Head of caudate nucleus (tissue), 42 donors: ENCODE measurements around the gene ANKH.

ENCODE experiments used
- DNase-seq, 42 donors: peaks; one replicate each; pipeline versions ENCODE4 v3.0.0 to v3.0.0-alpha.2; 2020 to 2021; ENCODE audit warnings: mixed read lengths in 7 of 42
- intact Hi-C: fragments of 100-400 bp; cut with DNase I; formaldehyde crosslinking; loops from one replicate; pipeline ENCODE4 v1.15.0; 2022

The ANKH gene

GRCh38 chr5:14668181-14668591, 203.4 kb downstream of the ANKH start:
- intact Hi-C loops: loop anchor here (10.0 kb wide), 1 partner anchor 523 kb away; the partner anchor contains the start of gene TRIO
- DNase-seq: no peak

DNA sequence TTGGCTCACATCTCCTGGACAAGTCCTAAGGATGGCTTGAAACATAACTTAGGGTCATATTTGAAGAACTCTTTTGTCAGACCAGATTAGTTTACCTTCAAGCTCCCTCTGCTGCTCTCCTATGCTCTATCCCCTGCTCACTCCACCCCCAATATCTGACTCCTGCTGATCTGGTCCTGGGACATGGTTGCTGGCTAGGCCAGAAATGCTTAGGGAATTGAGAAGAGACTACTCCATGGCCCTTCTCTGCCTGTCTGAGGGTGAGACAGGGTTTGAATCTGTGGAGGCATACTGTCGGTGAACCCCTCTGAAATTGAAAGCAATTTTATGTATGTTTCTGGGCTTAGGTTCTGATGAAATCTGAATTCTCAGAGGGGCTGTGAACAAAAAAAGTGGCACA, 203.8 kb downstream of the ANKH start:
- intact Hi-C loops: loop anchor here (10.0 kb wide), 1 partner anchor 523 kb away; the partner anchor contains the start of gene TRIO
- no peak for DNase-seq

- intact Hi-C loops: loop anchor here (10.0 kb wide), 1 partner anchor 522 kb away; the partner anchor contains the start of gene TRIO
- no peak for DNase-seq
Measured at GRCh38 chr5:14667290-14667689, 204.3 kb downstream of the ANKH start.

DNA sequence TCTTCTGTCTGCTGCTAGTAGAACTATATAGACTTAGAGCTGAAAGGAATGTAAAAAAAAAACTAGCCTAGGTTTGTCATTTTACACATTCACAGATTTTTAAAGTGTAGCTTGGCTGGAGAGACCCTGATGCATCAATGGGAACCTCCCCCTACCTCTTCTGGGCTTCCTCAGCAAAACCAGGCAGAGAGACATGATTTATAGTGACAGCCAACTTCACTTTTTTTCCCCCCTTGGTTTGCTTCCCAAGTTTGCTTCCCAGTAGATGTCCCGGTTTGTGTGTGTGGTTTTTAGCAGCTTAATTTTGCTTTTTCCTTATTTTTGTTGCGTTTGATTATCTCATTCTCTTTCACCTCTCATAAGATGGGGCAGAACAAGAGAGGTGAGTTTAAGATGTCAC, 205.2 kb downstream of the ANKH start:
- intact Hi-C loops: loop anchor here (10.0 kb wide), 1 partner anchor 522 kb away; the partner anchor contains the start of gene TRIO
- no peak for DNase-seq

GRCh38 chr5:14665949-14666348, 205.6 kb downstream of the ANKH start:
- no peak for DNase-seq
- intact Hi-C loops: loop anchor here (10.0 kb wide), 1 partner anchor 521 kb away; the partner anchor contains the start of gene TRIO

DNA sequence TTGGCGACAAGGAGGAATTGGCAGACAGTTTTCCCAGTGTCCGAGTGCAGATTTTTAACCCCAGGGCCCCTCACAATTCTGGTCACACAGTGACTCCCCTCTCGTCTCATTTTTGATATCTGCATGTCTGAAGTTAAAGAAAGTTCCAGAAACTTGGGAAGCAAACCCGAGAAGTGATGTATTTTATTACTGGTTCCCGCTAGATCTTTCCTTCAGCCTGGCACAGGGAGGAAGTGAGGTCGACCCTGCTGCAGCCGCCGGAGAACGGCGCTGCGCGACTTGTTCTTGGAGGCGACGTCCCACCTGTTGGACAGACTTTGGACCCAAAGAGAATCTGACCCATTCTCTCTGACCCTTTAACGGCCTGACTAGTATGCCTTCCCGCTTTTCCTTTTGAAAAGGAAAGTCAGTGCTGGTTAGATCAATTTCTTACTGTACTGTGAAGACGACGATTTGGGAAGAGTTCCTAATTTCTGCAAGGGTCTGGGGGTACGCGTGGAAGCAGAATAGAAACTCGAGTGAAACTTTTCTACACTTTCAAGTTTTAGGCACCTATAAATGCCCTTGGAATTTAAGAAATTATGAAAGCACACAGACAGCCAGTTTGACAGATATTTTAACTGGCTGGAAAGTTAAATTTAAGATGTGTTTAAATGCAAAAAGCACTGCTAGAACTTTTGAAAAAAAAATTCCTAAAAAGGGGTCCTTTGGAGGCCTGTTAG, 206.3 kb downstream of the ANKH start:
- DNase-seq: peak in 31 of 42 donors; percentile 11 to 58 (median 37)
- intact Hi-C loops: loop anchor here (10.0 kb wide), 1 partner anchor 520 kb away; the partner anchor contains the start of gene TRIO

GRCh38 chr5:14664270-14665100, 207.1 kb downstream of the ANKH start, which contains the start of gene OTULIN:
Gene OTULIN, plus strand, starts transcription at chr5:14664718. Its CDS starts 108 bp downstream, at chr5:14664826.
- intact Hi-C loops: loop anchor here (10.0 kb wide), 1 partner anchor 520 kb away; the partner anchor contains the start of gene TRIO
- DNase-seq: peak; percentile 72 to 96 (median 91)

GRCh38 chr5:14663734-14664269, 207.8 kb downstream of the ANKH start:
- DNase-seq: peak in 28 of 42 donors; percentile 9 to 60 (median 30)
- intact Hi-C loops: loop anchor here (10.0 kb wide), 1 partner anchor 519 kb away; the partner anchor contains the start of gene TRIO

- intact Hi-C loops: loop anchor here (10.0 kb wide), 1 partner anchor 518 kb away; the partner anchor contains the start of gene TRIO
- no peak for DNase-seq
Measured at GRCh38 chr5:14662721-14663260, 208.8 kb downstream of the ANKH start.

- no peak for DNase-seq
- intact Hi-C loops: loop anchor here (10.0 kb wide), 1 partner anchor 516 kb away; the partner anchor contains the start of gene TRIO
Measured at GRCh38 chr5:14660833-14661232, 210.7 kb downstream of the ANKH start.

DNA sequence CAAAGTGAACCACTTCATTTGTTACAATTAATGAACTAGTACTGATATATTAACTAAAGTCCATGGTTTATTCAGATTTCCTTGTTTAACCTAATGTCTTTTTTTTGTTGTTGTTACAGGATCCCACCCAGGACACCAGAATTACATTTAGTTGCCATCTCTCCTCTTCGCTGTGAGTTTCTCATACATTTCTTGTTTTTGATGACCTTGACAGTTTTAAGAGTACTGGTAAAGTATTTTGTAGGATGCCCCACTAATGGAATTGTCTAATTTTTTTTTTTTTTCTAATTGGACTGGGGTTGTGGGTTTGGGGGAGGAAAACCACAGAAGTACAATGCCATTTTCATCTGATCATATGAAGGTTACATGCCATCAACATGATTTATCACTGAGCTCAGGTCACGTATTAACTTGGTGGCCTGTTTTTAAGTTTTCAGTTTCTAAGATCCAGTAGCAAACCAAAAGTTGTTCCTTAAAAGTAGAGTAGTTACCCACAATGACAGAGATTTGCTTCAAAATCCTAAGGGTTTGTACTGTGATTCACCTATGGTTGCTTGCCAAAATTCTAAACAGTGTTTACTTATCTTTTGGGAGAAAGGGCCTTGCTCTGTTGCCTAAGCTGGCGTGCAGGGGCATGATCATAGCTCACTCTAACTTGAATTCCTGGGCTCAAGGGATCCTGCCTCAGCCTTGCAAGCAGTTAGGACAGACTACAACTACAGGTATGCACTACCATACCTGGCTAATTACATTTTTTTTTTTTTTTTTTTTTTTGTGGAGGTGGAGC, 211.6 kb downstream of the ANKH start:
- intact Hi-C loops: loop anchor here (10.0 kb wide), 2 partner anchors 295 to 515 kb away; partner anchors contain the start of gene TRIO
- no peak for DNase-seq

GRCh38 chr5:14656898-14657297, 214.7 kb downstream of the ANKH start:
- intact Hi-C loops: loop anchor here (10.0 kb wide), 1 partner anchor 292 kb away; no protein-coding TSS in a partner anchor

DNA sequence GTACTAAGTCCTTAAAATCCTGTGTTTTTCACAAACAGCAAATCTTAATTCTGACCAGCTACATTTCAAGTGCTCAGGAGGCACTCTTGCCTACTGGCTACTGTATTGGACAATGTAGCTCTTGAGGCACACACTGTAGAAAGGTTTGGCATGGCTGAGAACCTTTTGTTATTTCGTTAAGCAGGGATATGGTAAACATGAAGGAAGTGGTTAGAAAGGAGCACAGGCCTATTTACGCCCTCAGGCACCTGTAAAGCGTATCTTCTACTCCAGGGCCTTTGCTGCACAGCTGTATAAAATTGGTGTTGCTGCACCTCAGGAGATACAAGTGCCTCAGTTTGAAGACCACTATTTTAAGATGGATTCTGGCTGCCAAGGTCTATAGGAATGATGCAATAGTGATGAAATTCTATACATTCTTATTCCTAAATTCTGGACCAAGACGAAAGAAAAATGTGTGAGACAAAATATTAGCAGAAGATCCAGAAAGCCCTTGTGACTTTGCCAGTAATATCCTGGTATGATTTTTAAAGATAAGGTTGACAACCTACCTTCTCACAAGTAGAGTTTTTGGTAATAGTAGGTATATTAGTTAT, 216.3 kb downstream of the ANKH start:
- no peak for DNase-seq
- intact Hi-C loops: loop anchor here (10.0 kb wide), 1 partner anchor 290 kb away; no protein-coding TSS in a partner anchor

More at GRCh38 chr5:14656898-14657297, 214.7 kb downstream of the ANKH start:
- no peak for DNase-seq
